SHP77 treated with DMSO at 0.1 percent for 48 hours (cell line): ENCODE data around the gene FCHO2.
"Not testable (repeated sequence)": the region's sequence is repeated elsewhere in the genome, so short reads cannot be mapped to it uniquely, and the experiment has no call there.

Source experiments
- DNase-seq: peaks from one replicate; lab custom pipeline; 2025; lab: John Stamatoyannopoulos, UW

Gene FCHO2

DNA sequence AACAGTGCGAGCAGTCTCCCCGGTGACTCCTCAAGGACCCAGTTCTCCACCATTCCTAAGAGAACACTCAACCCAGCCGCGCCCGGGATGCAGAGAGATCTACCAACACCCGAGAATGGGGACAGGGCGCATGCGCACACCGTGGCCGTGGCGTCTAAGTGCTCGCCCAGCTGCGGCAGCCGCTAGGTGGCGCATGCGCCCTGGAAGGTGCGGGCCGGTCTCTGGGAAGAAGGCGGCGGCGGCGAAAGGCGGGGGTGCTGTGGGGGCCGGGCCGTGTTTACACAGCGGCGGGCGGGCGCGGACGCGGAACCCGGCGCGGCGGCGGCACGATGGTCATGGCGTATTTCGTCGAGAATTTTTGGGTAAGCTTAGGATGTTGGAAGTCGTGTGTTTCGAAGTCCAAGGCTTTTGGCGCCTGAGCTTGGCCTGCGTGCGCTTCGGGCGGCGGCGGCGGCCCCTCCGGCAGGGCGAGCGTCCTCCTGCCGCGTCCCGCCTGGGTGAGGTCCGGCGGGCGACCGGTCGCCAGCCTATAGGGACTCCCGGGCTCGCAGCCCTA, at the start of gene FCHO2:
FCHO2 (plus strand) TSS at position 274 of the 556 bp plus-strand sequence; CDS start at position 330, 56 bp downstream.
- DNase-seq: peak; percentile 88

- no peak for DNase-seq
Observed at GRCh38 chr5:72906806-72907205, 49.0 kb upstream of the FCHO2 start.

- DNase-seq: no peak
Observed at GRCh38 chr5:72908664-72909063, 47.2 kb upstream of the FCHO2 start.

DNA sequence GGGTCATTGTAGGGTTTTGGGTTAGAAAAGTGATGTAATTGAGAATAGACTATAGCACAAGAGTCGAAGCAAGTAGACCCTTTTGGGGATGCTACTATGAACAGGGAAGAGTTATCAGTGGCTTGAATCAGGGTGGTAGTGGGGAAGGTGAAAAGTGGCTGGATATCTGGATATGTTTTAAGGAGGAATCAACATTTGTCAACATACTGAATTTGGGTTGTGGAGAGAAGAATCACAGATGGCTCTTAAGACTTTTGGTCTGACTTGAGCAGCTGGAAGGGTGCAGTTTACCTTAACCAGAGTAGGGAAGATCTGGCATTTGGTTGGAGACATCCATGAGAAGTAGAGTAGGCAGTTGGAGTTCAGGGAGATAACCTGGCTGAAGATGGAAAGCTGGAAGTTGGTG, 38.5 kb upstream of the FCHO2 start:
- no peak for DNase-seq

DNA sequence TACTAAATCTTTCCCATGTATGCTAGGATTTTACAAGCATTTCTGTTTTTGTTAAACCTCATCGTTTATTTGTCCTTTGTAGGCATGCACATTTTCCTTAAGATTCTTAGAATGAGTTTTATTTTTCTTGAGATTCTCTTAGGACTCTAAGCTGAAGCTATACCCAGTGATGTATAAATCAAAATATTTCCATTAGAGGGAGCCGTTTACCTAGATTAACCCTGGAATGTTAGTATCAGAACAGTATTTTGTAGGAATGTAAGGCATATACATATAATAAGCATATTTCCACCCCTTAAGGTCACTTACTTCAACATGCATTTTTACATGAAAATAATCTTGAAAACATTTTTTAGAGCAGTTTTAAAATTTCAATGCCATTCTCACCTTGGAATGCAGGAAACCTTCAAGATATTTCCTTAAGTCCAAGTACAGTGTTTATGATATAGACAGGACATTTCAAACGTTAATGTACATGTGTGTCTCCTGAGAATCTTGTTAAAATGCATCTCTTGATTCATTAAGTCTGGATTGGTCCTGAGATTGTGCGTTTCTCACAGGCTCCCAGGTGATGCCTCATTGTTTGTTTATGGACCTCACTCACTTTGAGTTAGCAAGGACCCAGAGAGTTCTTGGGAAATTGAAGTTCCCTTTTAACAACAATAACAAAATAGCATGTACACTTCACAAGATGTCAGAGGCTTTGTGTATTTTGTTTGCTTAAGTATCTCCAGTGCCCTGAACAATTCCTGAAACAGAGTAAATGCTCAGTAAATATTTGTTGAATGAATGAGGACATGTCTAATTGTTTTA, 34.9 kb upstream of the FCHO2 start:
- DNase-seq: peak; percentile 43

DNA sequence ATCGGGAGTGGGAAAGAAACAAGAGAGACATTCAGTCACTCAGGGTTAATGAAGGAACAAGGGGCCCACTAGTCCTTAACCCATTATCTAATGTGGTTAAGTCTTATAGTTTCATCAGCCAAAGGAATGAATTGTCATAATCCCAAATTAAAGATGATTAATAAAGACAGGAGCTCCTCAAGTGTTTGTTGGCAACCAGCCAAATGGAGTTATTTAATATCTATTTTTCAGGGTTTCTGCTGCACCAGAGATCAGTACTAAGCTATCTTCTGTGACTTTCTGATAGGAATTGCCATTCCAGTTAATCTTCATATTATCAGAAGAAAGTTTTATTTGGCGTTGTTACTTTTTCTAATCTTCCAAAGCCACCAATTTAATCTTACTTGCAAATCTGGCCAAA, 34.0 kb upstream of the FCHO2 start:
- no peak for DNase-seq

DNA sequence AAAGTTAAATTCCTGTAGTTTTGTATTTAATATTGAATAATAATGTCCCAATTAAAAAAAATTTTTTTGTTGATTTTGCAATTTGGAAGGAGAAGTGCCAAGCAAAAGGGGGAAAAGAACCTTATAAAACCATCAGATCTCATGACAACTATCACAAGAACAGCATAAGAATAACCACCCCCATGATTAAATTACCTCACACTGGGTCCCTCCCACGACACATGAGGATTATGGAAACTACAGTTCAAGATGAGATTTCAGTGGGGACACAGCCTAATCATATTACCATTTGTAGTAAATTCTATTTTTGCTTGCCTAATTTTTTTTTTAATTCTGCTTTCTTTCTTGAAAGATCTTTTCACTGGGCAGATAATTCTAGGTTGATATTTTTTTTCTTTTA, 33.4 kb upstream of the FCHO2 start:
- no peak for DNase-seq

DNA sequence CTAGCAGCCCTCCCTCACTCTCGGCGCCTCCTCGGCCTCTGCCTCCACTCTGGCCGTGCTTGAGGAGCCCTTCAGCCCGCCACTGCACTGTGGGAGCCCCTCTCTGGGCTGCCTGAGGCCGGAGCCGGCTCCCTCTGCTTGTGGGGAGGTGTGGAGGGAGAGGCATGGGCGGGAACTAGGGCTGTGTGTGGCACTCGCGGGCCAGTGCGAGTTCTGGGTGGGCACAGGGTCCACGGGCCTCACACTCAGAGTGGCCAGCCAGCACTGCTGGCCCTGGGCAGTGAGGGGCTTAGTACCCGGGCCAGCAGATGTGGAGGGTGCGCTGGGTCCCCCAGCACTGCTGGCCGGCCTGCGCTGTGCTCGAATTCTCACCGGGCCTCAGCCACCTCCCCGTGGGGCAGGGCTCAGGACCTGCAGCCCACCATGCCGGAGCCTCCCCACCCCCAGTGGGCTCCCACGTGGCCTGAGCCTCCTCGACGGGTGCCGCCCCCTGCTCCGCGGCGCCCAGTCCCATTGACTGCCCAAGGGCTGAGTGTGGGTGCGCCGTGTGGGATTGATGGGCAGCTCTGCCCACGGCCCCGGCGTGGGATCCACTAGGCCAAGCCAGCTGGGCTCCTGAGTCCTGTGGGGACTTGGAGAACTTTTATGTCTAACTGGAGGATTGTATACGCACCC, 30.4 kb upstream of the FCHO2 start:
- DNase-seq: no peak

DNA sequence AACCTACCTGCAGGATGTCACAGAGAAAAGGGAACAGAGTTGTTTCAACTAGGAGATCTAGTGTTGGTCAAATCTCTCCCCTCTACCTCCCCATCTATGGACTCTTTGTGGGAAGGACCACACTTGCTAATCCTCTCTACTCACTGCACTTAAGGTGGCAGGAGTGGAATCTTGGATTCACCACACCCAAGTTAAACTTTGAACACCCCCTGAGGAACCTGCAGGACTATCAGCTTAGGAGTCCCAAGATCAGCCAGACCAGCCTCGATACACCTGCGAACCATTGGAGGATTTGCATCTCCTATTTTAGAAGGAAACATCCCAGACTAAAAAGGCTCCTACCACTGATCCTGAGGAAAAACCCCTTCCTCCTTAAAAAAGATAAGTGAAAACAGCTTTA, 23.2 kb upstream of the FCHO2 start:
- DNase-seq: not testable (repeated sequence)

- DNase-seq: not testable (repeated sequence)
Observed at GRCh38 chr5:72934953-72935725, 20.7 kb upstream of the FCHO2 start.

- DNase-seq: no peak
Observed at GRCh38 chr5:72936893-72937292, 18.9 kb upstream of the FCHO2 start.

- DNase-seq: no peak
Observed at GRCh38 chr5:72937517-72938061, 18.3 kb upstream of the FCHO2 start.

GRCh38 chr5:72938206-72938605, 17.6 kb upstream of the FCHO2 start:
- no peak for DNase-seq

- no peak for DNase-seq
Observed at GRCh38 chr5:72940082-72940481, 15.8 kb upstream of the FCHO2 start.

DNA sequence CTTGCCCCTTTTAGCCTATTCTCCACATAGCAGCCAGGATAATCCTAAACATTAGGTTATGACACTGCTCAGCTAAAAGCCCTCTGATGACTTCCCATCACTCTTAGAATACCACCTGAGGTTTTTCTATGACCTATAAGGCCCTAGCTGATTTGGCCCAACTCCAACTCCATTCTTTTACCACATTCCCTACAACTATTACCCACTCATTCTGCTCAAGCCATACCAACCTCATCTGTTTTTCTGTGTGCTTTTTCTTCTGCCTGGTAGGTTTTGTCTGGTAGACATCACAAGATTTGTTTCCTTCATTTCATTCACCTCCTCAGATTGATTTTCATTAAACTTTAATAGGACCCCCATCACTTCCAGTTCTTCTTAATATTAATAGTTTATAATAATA, 12.5 kb upstream of the FCHO2 start:
- no peak for DNase-seq

DNA sequence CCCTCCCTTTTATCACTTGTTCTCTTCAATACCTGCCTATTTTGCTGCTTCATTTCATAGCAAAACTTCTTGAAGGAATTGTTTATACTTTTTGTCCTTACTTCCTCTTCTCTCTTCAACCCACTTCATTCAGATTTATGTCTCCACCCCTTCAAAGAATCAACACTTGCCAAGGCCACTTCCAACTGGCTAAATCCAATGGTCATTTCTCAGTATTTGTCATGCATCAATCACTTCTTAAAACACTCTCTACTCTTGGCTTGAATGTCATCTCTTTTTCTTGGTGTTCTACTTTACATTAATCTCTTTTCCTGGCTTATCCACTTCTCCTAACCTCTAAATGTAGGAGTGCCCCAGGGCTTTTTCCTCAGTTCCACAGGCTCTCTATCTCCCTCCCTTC, 8.3 kb upstream of the FCHO2 start:
- no peak for DNase-seq

DNA sequence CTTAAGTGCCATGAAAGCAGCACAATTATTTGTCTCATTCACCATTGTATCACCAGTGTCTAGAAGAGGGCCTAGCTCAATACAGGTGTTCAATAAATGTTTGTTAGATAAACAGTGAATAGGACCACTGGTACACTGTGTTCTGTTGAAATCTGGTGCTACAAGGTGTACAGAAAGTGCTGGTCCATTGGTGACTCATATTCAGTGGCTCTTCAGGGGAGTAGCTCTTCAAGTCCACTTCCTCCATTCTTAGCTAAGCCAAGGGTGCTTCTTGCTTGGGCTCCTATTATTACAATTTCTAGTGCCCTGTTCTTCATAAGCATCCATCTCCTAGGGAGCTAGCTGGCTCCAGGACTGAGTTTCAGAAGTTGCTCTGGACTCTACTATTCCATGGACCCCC, 6.4 kb upstream of the FCHO2 start:
- no peak for DNase-seq

GRCh38 chr5:72951671-72952468, 4.0 kb upstream of the FCHO2 start:
- no peak for DNase-seq

GRCh38 chr5:72954389-72954788, 1.5 kb upstream of the FCHO2 start:
- no peak for DNase-seq

- DNase-seq: peak; percentile 23
Observed at GRCh38 chr5:72955143-72955767, 586 bp upstream of the FCHO2 start.
